ENCODE results near the gene TADA2B. TPM values are rescaled to one million over a fixed set of nuclear protein-coding genes. Genes with fewer than 3 reads are reported as not detected.

The TADA2B gene
- total and polyA plus RNA-seq, 7 experiments from 2014 or later = 4.0 to 49.0 (median 30.5) TPM

GRCh38 chr4:7020856-7021255 lies 22.3 kb upstream of the TADA2B start:
- Histone ChIP-seq H3K4me1 (ENCODE audit: control insufficient read depth in 2 of 2, insufficient read depth in 2 of 2, low read length in 2 of 2) (no peaks in the 10 kb centered on the region), H3K9me3 (ENCODE audit: control insufficient read depth in 2 of 3, low read length in 3 of 3) (no peaks in the 10 kb centered on the region), H3K4me3 (ENCODE audit: low read length) (no peak overlapping the region), H3K36me3 (ENCODE audit: control insufficient read depth in 2 of 3, insufficient read depth in 3 of 3, low read length in 3 of 3) (peaks cover 0 to 88% (median 10%) of the 10 kb centered on the region in 3 experiments), H3K27me3 (ENCODE audit: control insufficient read depth in 2 of 2, insufficient read depth in 2 of 2, low read length in 2 of 2) (no peaks in the 10 kb centered on the region), H3K27ac (ENCODE audit: low read depth, low read length) (no peak overlapping the region)
- intact Hi-C loops (cut with micrococcal nuclease) = no loop called here
- POLR2A ChIA-PET = no interaction called here
- CTCF ChIA-PET = no interaction called here
- H3K27ac Mint-ChIP-seq = peak overlapping the region in 3 of 9 donors; percentile 31 to 74 (median 72)
- H3K4me3 Mint-ChIP-seq = no peak overlapping the region
- H3K9me3 Mint-ChIP-seq = peaks cover 0 to 2% (median 0%) of the 10 kb centered on the region in 11 donors
- H3K27me3 Mint-ChIP-seq = no peaks in the 10 kb centered on the region
- no peak for ATAC-seq
- DNase-seq = no peak
- peaks cover 0 to 4% (median 0%) of the 10 kb centered on the region in 7 donors for H3K4me1 Mint-ChIP-seq
- H3K36me3 Mint-ChIP-seq = peaks cover 0 to 31% (median 7%) of the 10 kb centered on the region in 5 donors

- POLR2A ChIA-PET = no interaction called here
- CTCF ChIA-PET = no interaction called here
Observed at GRCh38 chr4:7021355-7021754, 21.8 kb upstream of the TADA2B start.

GRCh38 chr4:7021930-7022664 lies 21.1 kb upstream of the TADA2B start:
- Histone ChIP-seq H3K27ac (ENCODE audit: low read depth, low read length) (no peak overlapping the region), H3K36me3 (ENCODE audit: control insufficient read depth in 2 of 3, insufficient read depth in 3 of 3, low read length in 3 of 3) (peaks cover 0 to 86% (median 6%) of the 10 kb centered on the region in 3 experiments), H3K27me3 (ENCODE audit: control insufficient read depth in 2 of 2, insufficient read depth in 2 of 2, low read length in 2 of 2) (no peaks in the 10 kb centered on the region), H3K9me3 (ENCODE audit: control insufficient read depth in 2 of 3, low read length in 3 of 3) (no peaks in the 10 kb centered on the region), H3K4me3 (ENCODE audit: low read length) (no peak overlapping the region), H3K4me1 (ENCODE audit: control insufficient read depth in 2 of 2, insufficient read depth in 2 of 2, low read length in 2 of 2) (no peaks in the 10 kb centered on the region)
- Mint-ChIP-seq H3K27me3 (no peaks in the 10 kb centered on the region), H3K27ac (peak overlapping the region in 1 of 9 donors; percentile 26), H3K4me1 (peaks cover 0 to 4% (median 0%) of the 10 kb centered on the region in 7 donors), H3K9me3 (peaks cover 0 to 2% (median 0%) of the 10 kb centered on the region in 11 donors), H3K4me3 (no peak overlapping the region), H3K36me3 (peaks cover 0 to 40% (median 12%) of the 10 kb centered on the region in 5 donors)
- intact Hi-C loops (cut with micrococcal nuclease) = no loop called here
- no peak for DNase-seq
- ChIA-PET CTCF (no interaction called here), POLR2A (no interaction called here)
- ATAC-seq = no peak

More at GRCh38 chr4:7021355-7021754, 21.8 kb upstream of the TADA2B start:
- Histone ChIP-seq H3K9me3 (ENCODE audit: control insufficient read depth in 2 of 3, low read length in 3 of 3) (no peaks in the 10 kb centered on the region), H3K27me3 (ENCODE audit: control insufficient read depth in 2 of 2, insufficient read depth in 2 of 2, low read length in 2 of 2) (no peaks in the 10 kb centered on the region), H3K36me3 (ENCODE audit: control insufficient read depth in 2 of 3, insufficient read depth in 3 of 3, low read length in 3 of 3) (peaks cover 0 to 88% (median 10%) of the 10 kb centered on the region in 3 experiments), H3K27ac (ENCODE audit: low read depth, low read length) (no peak overlapping the region), H3K4me3 (ENCODE audit: low read length) (no peak overlapping the region), H3K4me1 (ENCODE audit: control insufficient read depth in 2 of 2, insufficient read depth in 2 of 2, low read length in 2 of 2) (no peaks in the 10 kb centered on the region)
- Mint-ChIP-seq H3K36me3 (peaks cover 0 to 36% (median 11%) of the 10 kb centered on the region in 5 donors), H3K27me3 (no peaks in the 10 kb centered on the region), H3K4me3 (no peak overlapping the region), H3K9me3 (peaks cover 0 to 2% (median 0%) of the 10 kb centered on the region in 11 donors), H3K4me1 (peaks cover 0 to 4% (median 0%) of the 10 kb centered on the region in 7 donors), H3K27ac (no peak overlapping the region)
- ATAC-seq (no peak), DNase-seq (no peak)
- intact Hi-C loops (cut with micrococcal nuclease) = no loop called here

GRCh38 chr4:7023486-7023885 lies 19.7 kb upstream of the TADA2B start:
- Histone ChIP-seq H3K27ac (ENCODE audit: low read depth, low read length) (no peak overlapping the region), H3K9me3 (ENCODE audit: control insufficient read depth in 2 of 3, low read length in 3 of 3) (no peaks in the 10 kb centered on the region), H3K4me3 (ENCODE audit: low read length) (no peak overlapping the region), H3K27me3 (ENCODE audit: control insufficient read depth in 2 of 2, insufficient read depth in 2 of 2, low read length in 2 of 2) (no peaks in the 10 kb centered on the region), H3K36me3 (ENCODE audit: control insufficient read depth in 2 of 3, insufficient read depth in 3 of 3, low read length in 3 of 3) (peaks cover 0 to 86% (median 15%) of the 10 kb centered on the region in 3 experiments), H3K4me1 (ENCODE audit: control insufficient read depth in 2 of 2, insufficient read depth in 2 of 2, low read length in 2 of 2) (no peaks in the 10 kb centered on the region)
- Mint-ChIP-seq H3K27ac (no peak overlapping the region), H3K27me3 (no peaks in the 10 kb centered on the region), H3K4me1 (peaks cover 0 to 13% (median 0%) of the 10 kb centered on the region in 7 donors), H3K9me3 (peaks cover 0 to 2% (median 0%) of the 10 kb centered on the region in 11 donors), H3K4me3 (no peak overlapping the region), H3K36me3 (peaks cover 4 to 41% (median 12%) of the 10 kb centered on the region in 5 donors)
- no peak for ATAC-seq
- intact Hi-C loops (cut with micrococcal nuclease) = no loop called here
- ChIA-PET POLR2A (interaction anchor here (0.6 kb wide), 1 partner anchor 271 kb away, joined by 3 read pairs; no protein-coding TSS in a partner anchor), CTCF (no interaction called here)
- DNase-seq = no peak

GRCh38 chr4:7023901-7024300 lies 19.3 kb upstream of the TADA2B start:
- peaks cover 4 to 38% (median 12%) of the 10 kb centered on the region in 5 donors for H3K36me3 Mint-ChIP-seq

GRCh38 chr4:7024336-7024890 lies 18.8 kb upstream of the TADA2B start:
- H3K36me3 ChIP-seq (ENCODE audit: control insufficient read depth in 2 of 3, insufficient read depth in 3 of 3, low read length in 3 of 3) = peaks cover 0 to 89% (median 15%) of the 10 kb centered on the region in 3 experiments
- DNase-seq (no peak), ATAC-seq (no peak)
- no peaks in the 10 kb centered on the region for H3K4me1 ChIP-seq (ENCODE audit: control insufficient read depth in 2 of 2, insufficient read depth in 2 of 2, low read length in 2 of 2)
- CTCF ChIA-PET = no interaction called here
- Mint-ChIP-seq H3K9me3 (no peaks in the 10 kb centered on the region), H3K36me3 (peaks cover 4 to 42% (median 12%) of the 10 kb centered on the region in 5 donors), H3K27ac (peak overlapping the region in 1 of 9 donors; percentile 51), H3K4me3 (no peak overlapping the region), H3K27me3 (no peaks in the 10 kb centered on the region), H3K4me1 (peaks cover 0 to 10% (median 0%) of the 10 kb centered on the region in 7 donors)
- no peak overlapping the region for H3K4me3 ChIP-seq (ENCODE audit: low read length)
- POLR2A ChIA-PET = no interaction called here
- H3K27me3 ChIP-seq (ENCODE audit: control insufficient read depth in 2 of 2, insufficient read depth in 2 of 2, low read length in 2 of 2) = no peaks in the 10 kb centered on the region
- intact Hi-C loops (cut with micrococcal nuclease) = no loop called here
- no peaks in the 10 kb centered on the region for H3K9me3 ChIP-seq (ENCODE audit: control insufficient read depth in 2 of 3, low read length in 3 of 3)
- H3K27ac ChIP-seq (ENCODE audit: low read depth, low read length) = no peak overlapping the region

More at GRCh38 chr4:7023901-7024300, 19.3 kb upstream of the TADA2B start:
- Mint-ChIP-seq H3K27ac (no peak overlapping the region), H3K27me3 (no peaks in the 10 kb centered on the region), H3K4me1 (peaks cover 0 to 13% (median 0%) of the 10 kb centered on the region in 7 donors), H3K9me3 (no peaks in the 10 kb centered on the region), H3K4me3 (no peak overlapping the region)
- no peaks in the 10 kb centered on the region for H3K9me3 ChIP-seq (ENCODE audit: control insufficient read depth in 2 of 3, low read length in 3 of 3)
- intact Hi-C loops (cut with micrococcal nuclease) = no loop called here
- no peak overlapping the region for H3K27ac ChIP-seq (ENCODE audit: low read depth, low read length)
- no peak overlapping the region for H3K4me3 ChIP-seq (ENCODE audit: low read length)
- ATAC-seq (no peak), DNase-seq (no peak)
- POLR2A ChIA-PET = interaction anchor here (0.6 kb wide), 1 partner anchor 270 kb away, joined by 3 read pairs; no protein-coding TSS in a partner anchor
- peaks cover 0 to 87% (median 15%) of the 10 kb centered on the region in 3 experiments for H3K36me3 ChIP-seq (ENCODE audit: control insufficient read depth in 2 of 3, insufficient read depth in 3 of 3, low read length in 3 of 3)
- H3K27me3 ChIP-seq (ENCODE audit: control insufficient read depth in 2 of 2, insufficient read depth in 2 of 2, low read length in 2 of 2) = no peaks in the 10 kb centered on the region
- CTCF ChIA-PET = no interaction called here
- H3K4me1 ChIP-seq (ENCODE audit: control insufficient read depth in 2 of 2, insufficient read depth in 2 of 2, low read length in 2 of 2) = no peaks in the 10 kb centered on the region

Measured in naive thymus-derived CD4-positive, alpha-beta T cell (primary cell).